GM12878 (cell line): ENCODE measurements around the gene ABHD8. TPM values are rescaled to one million over a fixed set of nuclear protein-coding genes. Genes with fewer than 3 reads are reported as not detected.
A peak's percentile ranks its signal among the peaks of the same experiment; 100 is the strongest.

Source experiments
- EP300 ChIP-seq, 2 experiments: fragments of 150-350 bp in 1 of 2; IDR thresholded peaks; 2 replicates each; pipeline ENCODE4 v1.6.1; 2011 to 2012; ENCODE audit warnings: low read depth in 2 of 2, low read length in 2 of 2, borderline replicate concordance in 1 of 2, improper control_type of control experiment in 1 of 2, inconsistent platforms in 1 of 2; ENCODE audit not compliant: control insufficient read depth in 1 of 2
- IRF5 ChIP-seq: fragments of 450-650 bp; IDR thresholded peaks from 2 replicates; pipeline ENCODE4 v1.6.1; 2017; ENCODE audit warnings: borderline replicate concordance
- PAX8 ChIP-seq: fragments of 450-650 bp; IDR thresholded peaks from 2 replicates; pipeline ENCODE4 v1.6.1; 2017; ENCODE audit warnings: mild to moderate bottlenecking, moderate library complexity
- STAT3 ChIP-seq: IDR thresholded peaks from 2 replicates; pipeline ENCODE4 v1.6.1; 2011; ENCODE audit warnings: low read depth, low read length, improper control_type of control experiment
- ZBED1 ChIP-seq: IDR thresholded peaks from 2 replicates; pipeline ENCODE4 v1.6.1; 2016; ENCODE audit warnings: borderline replicate concordance
- polyA plus RNA-seq, 11 experiments: library from polyadenylated mRNA; depleted of rRNA in 4 of 11; unstranded in 6 of 11; stranded (reverse) in 5 of 11; fragments of >200 nt; fragmentation: Nextera tagmentation in 4 of 11; fragmentation: Illumina TruSeq in 1 of 11; extraction: Ambion mirVana in 4 of 11; extraction: Trizol in 1 of 11; gene quantifications; 1 replicate in 1 of 11; 2 replicates in 10 of 11; pipeline versions ENCODE4 v1.2.1 to v1.2.3, GENCODE V29; 2011 to 2016; ENCODE audit warnings: inconsistent platforms in 2 of 11, missing spikeins in 2 of 11, low read depth in 1 of 11
- total RNA-seq, 4 experiments: library from RNA; depleted of rRNA in 3 of 4; stranded (reverse); fragments of >200 nt in 3 of 4; fragmentation: Illumina TruSeq in 1 of 4; extraction: Trizol in 1 of 4; gene quantifications; 2 replicates each; pipeline versions ENCODE4 v1.2.1 to v1.2.3, GENCODE V29; 2013 to 2021
- TF ChIP-seq, protein P1 (sequence below): IDR thresholded peaks from 2 replicates; pipeline ENCODE4 v1.6.1; 2012; ENCODE audit warnings: mild to moderate bottlenecking, low read depth, low read length

The ABHD8 gene
- total and polyA plus RNA-seq, 10 of the 15 experiments (the other 5 are each of a cell fraction or from before 2014, with no cell fraction given): 0.03 to 12.5 (median 6.0) TPM

- no peak for TF ChIP-seq PAX8
- TF ChIP-seq STAT3: 0 out of 2 replicates have a peak, but pooled peaks have one; percentile 32
- 0 out of 2 replicates have a peak, but pooled peaks have one; percentile 27 for TF ChIP-seq ZBED1
- TF ChIP-seq, protein P1, sequence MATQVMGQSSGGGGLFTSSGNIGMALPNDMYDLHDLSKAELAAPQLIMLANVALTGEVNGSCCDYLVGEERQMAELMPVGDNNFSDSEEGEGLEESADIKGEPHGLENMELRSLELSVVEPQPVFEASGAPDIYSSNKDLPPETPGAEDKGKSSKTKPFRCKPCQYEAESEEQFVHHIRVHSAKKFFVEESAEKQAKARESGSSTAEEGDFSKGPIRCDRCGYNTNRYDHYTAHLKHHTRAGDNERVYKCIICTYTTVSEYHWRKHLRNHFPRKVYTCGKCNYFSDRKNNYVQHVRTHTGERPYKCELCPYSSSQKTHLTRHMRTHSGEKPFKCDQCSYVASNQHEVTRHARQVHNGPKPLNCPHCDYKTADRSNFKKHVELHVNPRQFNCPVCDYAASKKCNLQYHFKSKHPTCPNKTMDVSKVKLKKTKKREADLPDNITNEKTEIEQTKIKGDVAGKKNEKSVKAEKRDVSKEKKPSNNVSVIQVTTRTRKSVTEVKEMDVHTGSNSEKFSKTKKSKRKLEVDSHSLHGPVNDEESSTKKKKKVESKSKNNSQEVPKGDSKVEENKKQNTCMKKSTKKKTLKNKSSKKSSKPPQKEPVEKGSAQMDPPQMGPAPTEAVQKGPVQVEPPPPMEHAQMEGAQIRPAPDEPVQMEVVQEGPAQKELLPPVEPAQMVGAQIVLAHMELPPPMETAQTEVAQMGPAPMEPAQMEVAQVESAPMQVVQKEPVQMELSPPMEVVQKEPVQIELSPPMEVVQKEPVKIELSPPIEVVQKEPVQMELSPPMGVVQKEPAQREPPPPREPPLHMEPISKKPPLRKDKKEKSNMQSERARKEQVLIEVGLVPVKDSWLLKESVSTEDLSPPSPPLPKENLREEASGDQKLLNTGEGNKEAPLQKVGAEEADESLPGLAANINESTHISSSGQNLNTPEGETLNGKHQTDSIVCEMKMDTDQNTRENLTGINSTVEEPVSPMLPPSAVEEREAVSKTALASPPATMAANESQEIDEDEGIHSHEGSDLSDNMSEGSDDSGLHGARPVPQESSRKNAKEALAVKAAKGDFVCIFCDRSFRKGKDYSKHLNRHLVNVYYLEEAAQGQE: no peak
- TF ChIP-seq IRF5: no peak
- TF ChIP-seq EP300 (IDR thresholded peaks at IDR 0.05; ENCODE audit: borderline replicate concordance in 1 of 2, control insufficient read depth in 1 of 2, low read depth in 2 of 2, low read length in 2 of 2): no peak
Observed at GRCh38 chr19:17336872-17337674, 33.8 kb upstream of the ABHD8 start, which contains the start of gene GTPBP3 (continued).
